NCI-H446 treated with DMSO at 0.1 percent for 48 hours (cell line): ENCODE data around the gene CYB561A3.

Experiments used
- DNase-seq: peaks from one replicate; lab custom pipeline; 2025; lab: John Stamatoyannopoulos, UW

The CYB561A3 gene

DNA sequence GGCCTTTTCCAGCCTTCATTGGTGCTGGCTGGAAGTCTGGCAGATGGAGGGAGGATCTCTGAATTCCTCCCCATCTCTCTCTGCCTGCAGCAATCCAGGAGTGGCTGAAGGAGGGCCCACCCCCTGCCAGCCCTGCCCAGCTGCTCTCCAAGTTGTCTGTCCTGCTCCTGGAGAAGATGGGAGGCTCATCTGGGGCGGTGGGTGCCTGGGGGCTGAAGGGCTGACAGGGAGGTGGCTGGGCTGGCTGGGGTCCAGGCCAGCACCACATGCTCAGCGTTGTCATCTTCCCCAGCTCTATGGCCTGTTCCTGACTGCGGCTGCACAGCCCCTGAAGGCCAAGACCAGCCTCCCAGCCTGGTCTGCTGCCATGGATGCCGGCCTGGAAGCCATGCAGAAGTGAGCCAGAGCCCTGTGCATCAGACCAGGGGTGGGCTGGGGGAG lies 16.5 kb downstream of the CYB561A3 start:
- peak; percentile 15 for DNase-seq

DNA sequence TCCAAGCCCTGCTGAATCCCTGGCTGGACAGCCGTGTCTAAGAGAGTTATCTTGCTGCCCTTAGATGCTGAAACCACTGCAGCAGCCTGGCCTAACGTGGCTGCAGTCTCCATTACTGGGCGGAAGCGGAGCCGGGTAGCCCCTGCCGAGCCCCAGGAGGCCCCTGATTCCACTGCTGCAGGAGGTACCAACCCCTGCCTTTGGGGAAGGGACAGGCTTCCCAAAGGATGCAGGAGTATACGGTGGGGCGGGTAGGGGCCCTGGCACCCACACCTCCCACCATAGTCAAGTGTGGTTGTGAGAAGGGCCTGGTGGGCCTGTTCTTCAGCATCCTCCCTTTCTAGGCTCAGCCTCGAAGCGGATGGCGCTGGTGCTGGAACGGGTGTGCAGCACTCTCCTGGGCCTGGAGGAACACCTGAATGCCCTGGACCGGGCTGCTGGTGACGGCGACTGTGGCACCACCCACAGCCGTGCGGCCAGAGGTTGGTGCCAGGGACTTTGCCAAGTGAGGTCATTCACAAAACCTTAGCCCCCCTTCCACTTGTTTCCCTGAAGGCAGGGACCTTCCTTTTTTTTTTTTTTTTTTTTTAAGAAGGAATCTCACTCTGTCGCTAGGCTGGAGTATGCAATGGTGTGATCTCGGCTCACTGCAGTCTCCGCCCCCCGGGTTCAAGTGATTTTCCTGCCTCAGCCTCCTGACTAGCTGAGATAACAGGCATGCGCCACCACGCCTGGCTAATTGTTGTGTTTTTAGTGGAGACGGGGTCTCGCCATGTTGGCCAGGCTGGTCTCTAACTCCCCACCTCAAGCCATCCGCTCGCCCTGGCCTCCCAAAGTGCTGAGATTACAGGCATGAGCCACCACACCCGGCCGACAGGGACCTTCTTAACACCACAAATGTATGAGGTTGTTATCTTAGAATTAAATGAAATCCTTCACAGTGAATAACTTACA lies 17.6 kb downstream of the CYB561A3 start:
- DNase-seq = no peak

DNA sequence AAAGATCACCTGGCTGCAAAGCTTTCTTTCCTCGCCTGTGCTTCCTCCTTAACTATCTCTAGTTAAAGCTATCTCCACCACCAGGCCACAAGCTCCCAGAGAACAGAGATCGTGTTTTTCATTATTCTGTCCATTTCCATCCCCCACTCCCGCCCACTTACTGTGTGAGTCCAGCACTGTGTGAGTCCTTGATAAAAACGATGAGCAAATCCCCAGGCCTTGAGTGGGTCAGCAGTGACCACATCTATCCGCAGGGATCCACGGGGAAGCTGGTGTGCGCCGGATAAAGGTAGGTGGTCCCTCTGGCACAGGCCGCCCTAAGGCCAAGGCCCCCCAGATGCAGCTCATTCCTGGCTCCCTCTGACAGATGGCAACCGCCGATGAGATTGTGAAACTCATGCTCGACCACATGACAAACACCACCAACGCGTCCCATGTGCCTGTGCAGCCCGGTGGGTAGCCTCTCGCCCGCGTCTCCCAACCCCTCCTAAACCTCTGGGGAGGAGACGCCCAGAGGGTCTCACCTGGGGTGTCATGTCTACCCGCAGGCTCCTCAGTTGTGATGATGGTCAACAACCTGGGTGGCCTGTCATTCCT lies 19.4 kb downstream of the CYB561A3 start:
- DNase-seq = no peak

DNA sequence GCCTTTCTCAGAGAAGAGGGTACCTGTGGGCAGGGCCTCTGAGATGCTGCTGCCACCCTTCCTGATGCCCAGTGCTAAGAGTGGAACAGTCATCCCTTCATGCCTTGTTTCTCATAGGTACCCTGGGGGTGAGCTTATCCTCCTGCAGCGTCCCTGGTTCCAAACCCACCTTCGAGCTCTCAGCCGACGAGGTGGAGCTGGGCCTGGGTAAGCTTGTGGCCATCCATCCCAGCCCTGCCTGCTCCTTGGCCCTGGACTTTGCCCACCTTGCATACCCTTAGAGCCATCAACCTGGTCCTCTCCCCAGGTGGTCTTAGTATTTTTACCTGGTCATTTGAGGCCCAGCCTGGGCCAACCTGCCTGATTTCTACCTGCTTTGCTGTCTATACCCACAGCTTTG lies 20.0 kb downstream of the CYB561A3 start:
- DNase-seq = no peak

GRCh38 chr11:61340979-61341378 lies 20.7 kb downstream of the CYB561A3 start:
- DNase-seq = no peak

DNA sequence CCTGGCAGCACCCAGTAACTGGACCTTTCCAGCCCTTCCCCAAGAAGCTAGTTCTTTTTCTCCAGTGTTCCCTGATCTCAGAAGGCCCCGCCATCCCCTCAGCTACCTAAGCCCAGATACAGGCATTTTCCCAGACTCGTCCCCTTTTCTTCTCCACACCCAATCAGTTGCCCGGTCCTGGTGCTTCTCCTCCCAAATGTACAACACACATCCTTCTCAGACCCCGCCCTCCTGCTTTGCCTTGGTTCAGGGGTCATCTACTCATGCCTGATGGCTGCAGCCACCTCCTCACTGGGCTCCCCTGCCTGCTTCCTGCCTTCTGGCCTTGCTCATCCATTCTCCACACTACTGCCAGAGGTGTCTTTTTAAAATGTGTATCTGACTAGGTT lies 22.2 kb downstream of the CYB561A3 start:
- no peak for DNase-seq

DNA sequence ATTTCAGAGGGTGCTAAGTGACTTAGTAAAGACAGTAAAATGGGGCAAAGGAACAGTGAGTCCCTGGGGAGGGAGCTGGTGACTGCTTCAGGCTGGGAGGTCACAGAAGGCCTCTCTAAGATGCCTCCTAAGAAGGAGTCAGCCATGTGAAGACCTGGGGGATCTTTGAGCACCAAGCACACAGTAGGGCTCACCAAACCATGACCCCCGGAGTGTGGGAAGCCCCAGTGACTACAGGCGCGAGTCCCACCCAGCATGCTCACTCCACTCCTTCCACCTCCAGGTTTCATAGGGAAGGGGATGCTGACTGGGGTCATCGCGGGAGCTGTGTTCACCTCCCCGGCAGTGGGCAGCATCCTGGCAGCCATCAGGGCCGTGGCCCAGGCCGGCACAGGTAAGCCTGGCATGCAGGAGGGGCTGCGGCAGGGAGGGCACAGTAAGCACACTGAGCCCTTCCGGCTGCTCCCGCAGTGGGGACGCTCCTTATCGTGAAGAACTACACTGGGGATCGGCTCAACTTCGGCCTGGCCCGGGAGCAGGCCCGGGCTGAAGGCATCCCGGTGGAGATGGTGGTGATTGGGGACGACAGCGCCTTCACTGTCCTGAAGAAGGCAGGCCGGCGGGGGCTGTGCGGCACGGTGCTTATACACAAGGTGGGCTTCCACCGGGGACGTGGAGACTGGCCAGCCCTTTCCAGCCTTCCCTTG lies 22.7 kb downstream of the CYB561A3 start:
- DNase-seq = no peak

- DNase-seq = no peak
These were observed 23.8 kb downstream of the CYB561A3 start for GRCh38 chr11:61337706-61338470.

DNA sequence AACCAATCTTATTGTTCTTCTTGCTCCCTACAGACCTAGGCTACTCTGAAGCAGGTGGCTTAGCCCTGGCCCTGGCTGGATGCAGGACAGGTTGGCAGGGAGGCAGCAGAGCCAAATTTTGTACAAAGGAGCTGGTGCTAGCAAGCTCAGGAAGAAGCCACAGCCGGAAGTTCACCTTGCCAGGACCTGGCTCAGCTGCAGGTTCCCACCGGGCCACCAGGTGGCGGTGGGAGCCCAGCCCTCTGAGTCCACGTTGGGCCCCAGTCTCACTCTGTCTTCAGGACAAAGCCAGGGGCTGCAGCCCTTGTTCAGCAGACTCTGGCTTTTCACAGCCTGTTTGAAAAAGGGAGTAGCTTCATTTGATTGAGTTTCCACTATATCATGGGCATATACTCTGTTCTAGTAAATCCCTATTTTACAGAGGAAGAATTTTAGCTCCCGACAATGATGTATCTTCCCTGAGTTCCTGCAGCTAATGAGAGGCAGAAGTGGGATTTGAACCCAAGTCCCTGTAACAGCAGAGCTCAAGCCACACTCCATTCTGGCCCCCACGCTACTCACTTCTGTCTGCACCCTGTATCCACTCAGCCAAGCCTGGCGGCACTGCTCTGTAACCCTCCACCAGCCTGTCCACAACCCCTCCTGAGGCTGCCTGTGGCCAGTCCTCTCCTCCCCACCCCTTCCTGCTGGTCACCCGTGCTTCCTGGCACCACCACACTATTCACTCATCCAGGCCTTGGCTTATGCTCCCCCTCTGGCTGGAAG lies 25.3 kb downstream of the CYB561A3 start:
- peak; percentile 44 for DNase-seq

- DNase-seq = no peak
These were observed 26.3 kb downstream of the CYB561A3 start for GRCh38 chr11:61335355-61335710.

- no peak for DNase-seq
These were observed 27.0 kb downstream of the CYB561A3 start for GRCh38 chr11:61334434-61335354.

GRCh38 chr11:61333550-61334433 lies 27.9 kb downstream of the CYB561A3 start:
- DNase-seq = no peak

DNA sequence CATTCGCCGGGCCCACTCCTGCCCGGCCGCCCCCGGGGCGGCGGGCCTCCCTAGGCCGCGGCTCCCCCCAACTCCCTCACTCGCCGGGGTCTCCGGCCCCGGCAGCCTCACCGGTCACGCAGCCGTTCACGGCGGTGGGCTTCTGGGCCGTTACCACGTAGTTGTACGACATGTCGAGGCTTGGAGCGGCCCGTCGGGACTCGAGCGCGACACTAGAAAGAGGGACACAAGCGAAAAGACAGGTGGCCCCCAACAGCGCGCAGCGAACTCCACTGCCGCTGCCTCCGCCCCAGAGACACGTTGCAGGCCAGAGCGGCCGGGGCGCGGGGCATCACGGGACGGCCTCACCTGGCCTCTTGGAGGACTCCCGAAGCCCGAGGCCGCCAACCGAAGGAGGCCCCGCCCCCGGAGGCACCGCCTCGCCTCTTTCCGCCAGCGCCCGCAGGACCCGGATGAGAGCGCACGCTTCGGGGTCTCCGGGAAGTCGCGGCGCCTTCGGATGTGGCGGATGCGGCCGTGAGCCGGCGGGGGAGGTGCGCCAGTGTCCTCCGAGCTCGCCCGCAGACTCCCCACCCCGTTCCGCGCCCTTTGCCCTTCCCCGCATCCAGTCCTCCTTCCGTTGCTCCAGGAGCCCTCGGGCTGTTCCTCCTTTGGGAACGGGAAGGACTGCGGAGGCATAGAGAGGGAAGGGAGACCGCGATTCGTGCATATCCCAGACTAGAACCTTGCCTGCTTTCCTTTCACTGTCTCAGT lies 28.7 kb downstream of the CYB561A3 start, which contains the start of the genes DDB1 and TKFC:
TSS of gene DDB1 (minus strand) at position 309 of the 753 bp plus-strand sequence. CDS start at position 172, 137 bp downstream.
TSS of gene TKFC (plus strand) at position 432 of the 753 bp plus-strand sequence. CDS start 1,501 bp downstream, outside the sequence.
- peak; percentile 84 for DNase-seq

- no peak for DNase-seq
These were observed 29.3 kb downstream of the CYB561A3 start for GRCh38 chr11:61332281-61332796.

DNA sequence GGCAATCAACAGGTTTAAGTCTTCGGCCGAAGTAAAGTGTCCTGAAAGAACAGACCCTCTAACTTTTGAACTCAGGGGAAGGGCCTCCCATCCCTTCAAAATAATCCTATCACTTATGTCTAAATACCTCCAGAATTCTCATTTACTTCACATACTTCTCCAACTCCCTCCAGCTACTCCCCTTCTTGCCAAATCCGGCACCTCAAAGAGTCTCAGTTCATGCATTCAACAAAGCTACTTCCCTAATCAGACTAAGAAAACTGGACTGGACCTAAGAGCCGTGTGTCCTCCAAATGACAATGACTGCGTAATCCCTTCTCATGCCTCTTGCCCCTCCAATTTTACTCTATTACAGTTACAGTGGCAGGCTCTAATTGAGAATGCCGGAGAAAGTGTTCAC lies 30.0 kb downstream of the CYB561A3 start:
- DNase-seq = no peak

GRCh38 chr11:61329871-61330270 lies 31.8 kb downstream of the CYB561A3 start:
- DNase-seq = no peak

- DNase-seq = no peak
These were observed 33.3 kb downstream of the CYB561A3 start for GRCh38 chr11:61328351-61328750.

DNA sequence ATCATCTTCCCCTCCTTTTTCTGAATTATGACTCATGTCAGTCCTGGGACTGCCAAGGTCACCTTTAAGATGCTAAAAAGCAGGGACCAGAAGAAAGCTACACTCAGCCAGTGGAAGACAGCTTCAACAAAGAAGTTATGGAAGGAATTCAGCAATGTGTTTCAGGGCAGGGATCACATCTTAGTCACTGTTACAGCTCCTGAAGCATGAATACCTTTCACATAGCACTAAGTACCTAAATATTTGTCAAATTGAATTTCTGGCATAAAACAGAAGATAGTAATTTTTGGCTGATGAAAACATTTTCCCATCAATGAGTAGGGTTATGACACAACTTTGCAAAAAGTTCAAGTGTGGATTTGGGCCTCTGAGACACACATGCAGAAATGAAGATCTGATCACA lies 34.0 kb downstream of the CYB561A3 start:
- no peak for DNase-seq
